Measurements from ENCODE around the gene DISP2. TPM values are rescaled to one million over a fixed set of nuclear protein-coding genes. Genes with fewer than 3 reads are reported as not detected.

Gene DISP2
- total and polyA plus RNA-seq, 8 donors = 0.14 to 4.1 (median 1.4) TPM

DNA sequence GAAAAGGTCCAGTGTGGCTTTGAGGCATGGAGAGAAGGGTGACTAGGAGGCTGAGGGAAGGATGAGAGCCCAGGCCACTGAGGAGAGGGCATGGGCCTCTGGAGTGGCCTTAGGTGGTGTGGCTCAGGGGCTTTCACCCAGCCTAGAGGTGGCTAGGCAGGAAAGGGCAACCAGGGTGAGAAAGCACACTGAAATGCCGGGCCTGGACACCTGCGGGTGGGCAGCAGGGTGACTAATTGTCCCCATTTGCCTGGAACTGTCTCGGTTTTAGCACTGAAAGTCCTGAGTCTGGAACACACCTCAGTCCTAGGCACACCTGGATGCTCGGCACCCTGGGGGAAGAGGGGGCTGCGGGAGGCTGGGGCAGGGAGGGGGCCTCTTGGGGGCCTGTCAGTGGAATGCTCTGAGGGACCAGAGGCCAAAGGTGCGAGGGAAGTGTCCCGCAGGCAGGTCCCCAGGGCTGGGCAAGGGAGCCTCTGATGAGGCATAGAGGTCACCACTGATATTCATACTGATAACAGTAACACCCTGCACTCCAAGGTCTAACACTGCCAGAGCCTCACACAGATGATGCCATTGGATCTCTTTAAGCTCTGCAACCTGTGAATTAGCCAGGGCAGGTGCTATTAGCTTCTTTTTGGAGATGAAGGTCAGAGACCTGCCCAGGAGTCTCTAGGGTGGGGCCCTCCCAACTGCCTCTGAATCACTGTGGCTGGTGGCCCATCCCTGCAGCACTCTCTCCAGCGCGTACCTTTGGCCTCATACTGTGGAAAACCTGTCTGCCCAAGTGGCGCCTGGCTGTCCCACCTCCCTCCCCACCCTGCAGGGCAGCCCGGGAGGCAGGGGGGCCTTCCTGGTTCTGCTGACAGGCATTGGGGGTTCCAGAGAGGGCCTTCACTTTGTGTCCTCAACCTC lies 10.2 kb upstream of the DISP2 start:
- DNase-seq (no peak), FAIRE-seq (no peak), ATAC-seq (peak in 1 of 4 donors; percentile 13)
- Histone ChIP-seq H3K4me3 (no peak overlapping the region), H3K36me3 (no peaks in the 10 kb centered on the region), H3K27ac (no peak overlapping the region), H3K4me1 (no peaks in the 10 kb centered on the region), H3K9me3 (no peaks in the 10 kb centered on the region), H3K27me3 (no peaks in the 10 kb centered on the region)
- intact Hi-C loops (cut with DNase I) = loop anchor here in 2 of 3 donors (5.0 to 10.0 kb wide), 3 partner anchors 63 to 77 kb away; partner anchors contain the start of gene ANKRD63 (in 1 of the 2)
- 91 to 97% methylated on average over 11 of the region's 11 CpGs for WGBS, 2 donors
- TF ChIP-seq, protein P1, sequence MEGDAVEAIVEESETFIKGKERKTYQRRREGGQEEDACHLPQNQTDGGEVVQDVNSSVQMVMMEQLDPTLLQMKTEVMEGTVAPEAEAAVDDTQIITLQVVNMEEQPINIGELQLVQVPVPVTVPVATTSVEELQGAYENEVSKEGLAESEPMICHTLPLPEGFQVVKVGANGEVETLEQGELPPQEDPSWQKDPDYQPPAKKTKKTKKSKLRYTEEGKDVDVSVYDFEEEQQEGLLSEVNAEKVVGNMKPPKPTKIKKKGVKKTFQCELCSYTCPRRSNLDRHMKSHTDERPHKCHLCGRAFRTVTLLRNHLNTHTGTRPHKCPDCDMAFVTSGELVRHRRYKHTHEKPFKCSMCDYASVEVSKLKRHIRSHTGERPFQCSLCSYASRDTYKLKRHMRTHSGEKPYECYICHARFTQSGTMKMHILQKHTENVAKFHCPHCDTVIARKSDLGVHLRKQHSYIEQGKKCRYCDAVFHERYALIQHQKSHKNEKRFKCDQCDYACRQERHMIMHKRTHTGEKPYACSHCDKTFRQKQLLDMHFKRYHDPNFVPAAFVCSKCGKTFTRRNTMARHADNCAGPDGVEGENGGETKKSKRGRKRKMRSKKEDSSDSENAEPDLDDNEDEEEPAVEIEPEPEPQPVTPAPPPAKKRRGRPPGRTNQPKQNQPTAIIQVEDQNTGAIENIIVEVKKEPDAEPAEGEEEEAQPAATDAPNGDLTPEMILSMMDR (IDR thresholded peaks at IDR 0.05) = no peak

DNA sequence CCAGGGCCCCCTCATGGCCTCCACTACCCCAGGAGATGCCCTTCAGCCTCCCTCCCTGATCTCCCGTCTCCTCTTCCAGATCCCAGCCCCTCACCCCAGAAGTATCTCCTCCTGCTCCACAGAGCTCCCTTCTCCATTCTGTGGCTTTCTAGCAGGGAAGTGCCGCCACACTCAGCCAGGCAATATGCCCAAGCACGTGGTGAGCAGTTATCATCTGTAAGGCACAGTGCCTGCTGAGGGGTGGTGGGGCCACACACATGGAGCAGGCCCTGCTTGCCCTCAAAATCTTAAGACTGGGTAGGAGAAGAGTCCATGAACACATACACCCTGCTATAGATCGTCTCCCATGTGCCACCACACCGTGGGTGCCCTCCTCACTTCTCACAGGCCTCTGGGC lies 9.5 kb upstream of the DISP2 start:
- Histone ChIP-seq H3K27me3 (no peaks in the 10 kb centered on the region), H3K36me3 (no peaks in the 10 kb centered on the region), H3K27ac (no peak overlapping the region), H3K4me3 (no peak overlapping the region), H3K9me3 (no peaks in the 10 kb centered on the region), H3K4me1 (no peaks in the 10 kb centered on the region)
- intact Hi-C loops (cut with DNase I) = loop anchor here in 2 of 3 donors (5.0 to 10.0 kb wide), 3 partner anchors 64 to 76 kb away; partner anchors contain the start of gene ANKRD63 (in 1 of the 2)
- TF ChIP-seq, protein P1 (IDR thresholded peaks at IDR 0.05) = no peak
- ATAC-seq (no peak), DNase-seq (no peak), FAIRE-seq (no peak)
- 78 to 82% methylated on average over 5 of the region's 5 CpGs for WGBS, 2 donors

DNA sequence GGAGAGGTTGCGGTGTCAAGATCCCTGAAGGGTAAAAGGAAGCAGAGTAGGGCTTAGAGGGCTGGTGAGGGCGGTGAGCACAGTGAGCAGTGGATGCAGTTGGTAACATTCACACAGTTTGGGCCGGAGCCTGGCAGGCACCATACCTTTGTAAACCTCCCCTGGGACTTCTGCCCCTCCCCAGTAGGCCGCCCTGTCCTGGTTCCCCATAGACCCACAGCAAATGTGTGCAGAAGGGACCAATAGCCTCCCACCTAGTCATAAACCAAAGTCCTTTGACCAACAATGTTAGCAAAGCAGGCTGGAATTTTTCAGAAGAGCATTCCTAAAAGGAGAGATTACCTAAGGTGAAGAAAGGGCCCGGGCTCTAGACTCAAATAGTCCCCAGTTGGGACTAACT lies 8.9 kb upstream of the DISP2 start:
- Histone ChIP-seq H3K9me3 (no peaks in the 10 kb centered on the region), H3K27ac (no peak overlapping the region), H3K27me3 (no peaks in the 10 kb centered on the region), H3K4me1 (no peaks in the 10 kb centered on the region), H3K4me3 (no peak overlapping the region), H3K36me3 (no peaks in the 10 kb centered on the region)
- DNase-seq = no peak
- TF ChIP-seq, protein P1 (IDR thresholded peaks at IDR 0.05) = no peak
- no peak for FAIRE-seq
- ATAC-seq = no peak
- intact Hi-C loops (cut with DNase I) = loop anchor here in 2 of 3 donors (5.0 to 10.0 kb wide), 3 partner anchors 64 to 76 kb away; partner anchors contain the start of gene ANKRD63 (in 1 of the 2)
- 85 to 93% methylated on average over 5 of the region's 5 CpGs for WGBS, 2 donors

DNA sequence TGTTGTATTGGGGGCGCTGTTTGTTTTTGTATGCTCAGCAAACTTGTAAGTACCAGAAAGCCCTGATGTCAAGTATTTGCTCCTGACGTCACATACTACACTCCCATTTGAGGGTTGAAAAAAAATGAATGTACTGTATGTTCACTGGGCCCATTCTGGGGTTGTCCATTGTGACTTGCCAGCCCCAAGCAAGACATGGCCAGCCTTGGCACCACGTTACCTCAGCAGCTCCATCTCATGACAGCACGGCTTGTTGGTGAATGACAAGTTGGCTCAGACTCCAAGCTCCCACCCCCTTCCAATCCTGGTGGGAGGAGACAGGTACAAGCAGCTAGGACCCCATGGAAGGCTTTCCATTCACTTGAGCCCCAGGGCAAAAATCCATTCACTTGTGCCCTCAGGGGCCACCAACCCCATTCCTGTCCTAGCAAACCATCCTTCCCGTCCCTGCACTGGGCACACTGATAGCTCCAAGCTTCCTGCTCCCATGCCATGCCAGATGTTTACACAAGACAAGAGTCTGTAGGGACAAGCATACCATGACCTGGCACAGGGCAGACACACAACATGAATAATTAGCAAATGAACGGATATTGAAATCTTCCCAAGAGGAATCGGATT lies 5.6 kb upstream of the DISP2 start:
- Histone ChIP-seq H3K4me1 (no peaks in the 10 kb centered on the region), H3K4me3 (no peak overlapping the region), H3K36me3 (no peaks in the 10 kb centered on the region), H3K9me3 (no peaks in the 10 kb centered on the region), H3K27me3 (no peaks in the 10 kb centered on the region), H3K27ac (no peak overlapping the region)
- DNase-seq (no peak), FAIRE-seq (no peak), ATAC-seq (no peak)
- 76 to 82% methylated on average over 7 of the region's 7 CpGs for WGBS, 2 donors
- intact Hi-C loops (cut with DNase I) = no loop called here
- TF ChIP-seq, protein P1 (IDR thresholded peaks at IDR 0.05) = no peak

Data from pancreas (tissue), 10 donors.